ENCODE results near the gene NDUFV2.

NDUFV2 gene

GRCh38 chr18:9117980-9118841, 15.7 kb downstream of the NDUFV2 start:
- DNase-seq (ENCODE audit: low spot score): no peak

GRCh38 chr18:9120796-9121195, 18.3 kb downstream of the NDUFV2 start:
- DNase-seq (ENCODE audit: low spot score): no peak

- DNase-seq (ENCODE audit: low spot score): no peak
Measured at GRCh38 chr18:9123520-9123919, 21.0 kb downstream of the NDUFV2 start.

DNA sequence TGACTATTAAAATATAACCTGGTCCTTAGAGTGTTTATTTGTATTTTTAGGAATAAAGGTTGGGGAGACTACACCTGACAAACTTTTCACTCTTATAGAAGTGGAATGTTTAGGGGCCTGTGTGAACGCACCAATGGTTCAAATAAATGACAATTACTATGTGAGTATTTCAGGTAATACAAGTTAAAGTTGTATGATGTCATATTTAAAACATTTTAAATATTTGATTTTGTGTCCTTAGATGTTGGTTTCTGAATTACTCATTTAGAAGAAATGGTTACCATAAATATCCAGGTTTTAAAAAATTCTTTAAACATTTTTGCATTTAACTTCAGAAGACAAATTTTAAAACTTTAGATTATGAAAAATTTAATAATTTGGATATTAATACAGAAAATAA, 22.3 kb downstream of the NDUFV2 start:
- DNase-seq (ENCODE audit: low spot score): no peak

GRCh38 chr18:9126337-9126736, 23.8 kb downstream of the NDUFV2 start:
- DNase-seq (ENCODE audit: low spot score): no peak

DNA sequence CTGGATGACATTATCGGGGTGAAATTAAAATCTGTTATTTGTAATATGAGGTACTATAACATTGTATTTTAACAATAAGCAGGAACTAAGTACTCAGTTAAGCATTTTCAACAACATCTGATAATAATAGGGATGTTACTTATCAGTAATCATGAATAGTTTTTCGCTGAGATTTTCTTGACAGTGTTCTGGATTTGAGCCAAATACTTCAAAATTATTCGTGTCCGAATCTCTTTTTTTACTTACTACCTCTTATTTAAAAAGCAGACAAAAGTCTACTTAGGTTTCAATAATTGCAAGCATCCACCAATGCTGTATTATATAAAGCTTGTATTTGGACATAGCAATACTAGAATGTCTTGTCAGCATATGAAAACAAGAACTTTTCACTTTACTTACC, 27.7 kb downstream of the NDUFV2 start:
- DNase-seq (ENCODE audit: low spot score): no peak

DNA sequence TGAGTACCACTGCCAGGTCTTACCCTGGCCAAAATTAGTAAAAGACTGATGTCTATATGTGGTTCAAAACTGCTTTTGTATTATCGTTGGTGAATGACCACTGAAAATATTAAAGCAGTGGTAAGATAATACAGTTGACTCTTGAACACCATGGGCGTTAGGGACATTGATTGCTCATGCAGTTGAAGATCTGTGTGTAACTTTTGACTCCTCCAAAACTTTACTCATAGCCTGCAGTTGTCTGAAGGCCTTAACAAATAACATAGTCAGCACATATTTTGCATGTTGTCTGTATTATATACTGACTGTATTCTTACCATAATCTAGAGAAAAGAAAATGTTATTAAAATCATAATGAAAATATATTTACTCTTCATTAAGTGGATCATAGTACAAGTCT, 28.3 kb downstream of the NDUFV2 start:
- DNase-seq (ENCODE audit: low spot score): no peak

GRCh38 chr18:9132628-9133027, 30.1 kb downstream of the NDUFV2 start:
- DNase-seq (ENCODE audit: low spot score): no peak

DNA sequence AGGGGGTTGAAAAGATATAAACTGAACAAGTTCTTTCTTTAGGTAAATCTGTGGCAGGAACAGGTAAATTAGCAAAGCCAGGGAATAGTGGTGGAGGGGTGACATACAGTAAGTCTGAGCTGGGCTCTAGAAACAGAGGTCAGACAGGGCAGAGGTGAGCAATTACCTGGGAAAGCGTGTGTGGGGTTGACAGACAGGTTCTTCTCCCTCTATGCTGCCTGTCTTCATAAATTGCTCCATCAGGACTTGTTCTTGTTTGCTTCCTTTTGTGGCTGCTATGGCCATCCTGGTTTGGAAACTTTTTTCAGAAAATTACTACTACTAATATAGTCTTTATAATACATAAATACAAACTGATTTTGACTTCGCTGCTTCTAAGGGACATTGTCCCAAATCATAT, 30.7 kb downstream of the NDUFV2 start:
- no peak for DNase-seq (ENCODE audit: low spot score)

DNA sequence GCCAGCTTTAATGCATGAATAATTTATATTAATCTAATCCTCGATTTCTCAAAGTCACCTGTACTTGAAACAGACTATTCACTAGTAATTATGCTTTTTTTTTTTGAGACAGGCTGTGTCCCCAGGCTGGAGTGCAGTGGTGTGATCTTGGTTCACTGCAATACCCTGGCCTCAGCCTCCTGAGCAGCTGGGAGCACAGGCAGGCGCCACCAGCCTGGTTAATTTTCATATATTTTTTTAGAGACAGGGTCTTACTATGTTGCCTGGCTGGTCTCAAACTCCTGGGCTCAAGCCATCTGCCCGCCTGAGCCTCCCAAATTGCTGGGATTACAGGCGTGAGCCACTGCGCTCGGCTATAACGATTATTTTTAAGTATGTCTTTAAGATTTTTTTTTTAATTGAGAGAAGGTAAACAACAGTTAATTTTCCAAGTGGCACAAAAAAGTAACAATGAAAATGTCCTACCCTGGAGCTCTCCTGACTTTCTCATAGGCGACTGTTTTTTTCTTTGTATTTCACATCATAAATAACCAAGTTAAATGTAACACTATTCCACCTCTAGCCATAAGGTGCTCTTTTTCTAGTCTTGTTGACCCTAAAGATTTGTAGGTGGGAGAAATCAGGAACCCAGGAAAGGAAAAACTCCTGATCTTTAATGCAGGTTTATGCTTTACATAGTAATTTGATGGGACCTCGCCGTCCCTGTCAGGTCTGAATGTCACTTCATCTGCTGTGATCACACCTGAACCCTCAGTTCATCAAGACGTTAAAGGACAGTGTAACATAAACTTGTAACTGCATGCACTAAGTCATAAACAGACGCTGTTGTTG, 32.8 kb downstream of the NDUFV2 start:
- DNase-seq (ENCODE audit: low spot score): no peak

DNA sequence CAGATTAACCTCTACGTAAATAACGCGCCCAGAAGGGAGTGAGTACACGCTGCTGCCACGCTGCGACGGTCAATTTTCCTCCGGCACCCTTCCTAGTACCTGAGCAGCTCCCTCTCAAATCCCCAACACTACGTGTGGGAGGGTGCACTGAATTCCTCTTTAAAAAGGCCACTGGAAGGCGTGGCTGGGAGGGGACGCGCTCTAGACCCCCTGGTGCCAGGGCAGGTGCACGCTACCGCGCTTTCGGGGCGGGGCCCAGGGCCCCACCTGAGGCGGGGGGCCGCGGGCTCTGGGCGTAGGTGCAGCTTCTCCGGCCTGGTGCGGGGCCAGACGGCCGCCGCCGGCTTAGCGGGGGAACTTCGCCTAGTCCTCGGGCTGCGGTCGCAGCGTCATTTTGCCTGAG, 33.4 kb downstream of the NDUFV2 start:
- no peak for DNase-seq (ENCODE audit: low spot score)

DNA sequence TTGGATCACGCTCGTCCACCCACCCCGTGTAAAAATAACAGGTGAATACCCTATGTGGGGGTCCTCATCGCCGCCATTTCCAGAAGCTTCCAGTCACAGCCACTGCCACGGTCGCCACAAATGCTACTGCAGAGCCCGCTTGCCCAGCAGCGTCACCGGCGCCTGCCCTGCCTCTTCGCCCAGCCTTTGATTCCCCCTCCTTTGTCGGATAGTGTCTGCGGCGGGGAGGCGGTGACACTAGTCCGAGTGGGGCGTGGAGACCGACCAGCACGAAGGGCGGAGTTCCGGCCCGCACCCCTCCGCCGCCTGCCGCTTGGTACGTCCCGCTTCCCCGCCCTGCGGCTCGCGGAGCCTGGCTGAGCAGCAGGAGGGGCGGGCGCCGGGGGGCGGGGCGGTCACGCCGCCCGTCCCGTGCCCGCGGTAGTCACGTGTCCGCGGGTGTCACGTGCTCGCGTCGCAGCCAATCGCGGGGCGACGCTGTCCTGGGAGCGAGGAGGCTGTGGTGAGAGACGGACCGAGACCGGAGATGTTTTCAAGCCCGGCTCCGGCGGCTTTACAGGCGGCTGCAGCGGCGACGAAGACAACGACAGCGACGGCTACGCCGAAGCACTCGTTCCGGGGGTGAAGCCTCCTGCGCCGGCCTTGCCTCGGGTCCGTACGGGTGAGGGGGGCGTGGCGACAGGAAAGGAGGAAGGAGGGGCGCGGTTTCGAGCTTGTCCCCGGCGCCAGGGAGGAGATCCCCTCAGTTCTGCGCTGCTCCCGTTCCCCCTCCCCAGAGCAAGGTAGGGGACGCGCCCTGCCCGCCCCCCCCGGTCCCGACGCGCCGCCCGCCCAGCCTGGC, 34.0 kb downstream of the NDUFV2 start, which contains the start of gene ANKRD12:
Gene ANKRD12, plus strand, starts transcription at position 467 of the 841 bp plus-strand sequence. CDS start 45,652 bp downstream, outside the sequence.
- DNase-seq (ENCODE audit: low spot score): peak; percentile 98

GRCh38 chr18:9137168-9138066, 34.9 kb downstream of the NDUFV2 start:
- DNase-seq (ENCODE audit: low spot score): peak; percentile 76

DNA sequence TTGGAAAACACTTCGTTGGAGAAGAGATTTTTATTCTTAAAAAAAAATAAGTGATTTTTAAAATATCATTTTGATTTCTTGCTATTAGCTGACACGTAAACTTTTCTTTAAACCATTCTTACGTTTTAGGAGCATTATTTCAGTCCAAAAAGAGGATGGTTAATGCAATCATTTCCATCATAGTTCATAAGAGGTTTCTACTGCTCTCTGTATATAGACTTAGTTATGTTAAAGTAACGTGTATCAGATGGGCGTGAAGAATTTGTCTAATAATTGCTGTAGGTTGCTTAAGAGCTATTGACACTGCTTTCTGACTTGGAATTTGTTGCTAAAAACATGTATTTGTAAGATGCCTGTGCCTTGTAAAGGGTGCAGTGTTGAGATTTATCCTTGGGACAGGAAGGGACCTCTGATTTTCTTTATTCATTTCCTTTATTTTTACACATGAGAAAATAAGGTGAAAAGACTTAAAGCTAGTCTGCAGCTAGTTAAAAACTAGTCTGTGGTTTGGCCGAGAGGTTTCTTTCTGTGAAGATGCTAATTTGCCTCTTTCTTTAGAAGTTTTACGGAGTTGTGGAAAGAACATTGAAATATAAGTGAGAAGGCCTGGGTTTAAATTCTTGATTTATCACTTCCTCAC, 37.0 kb downstream of the NDUFV2 start:
- DNase-seq (ENCODE audit: low spot score): no peak

DNA sequence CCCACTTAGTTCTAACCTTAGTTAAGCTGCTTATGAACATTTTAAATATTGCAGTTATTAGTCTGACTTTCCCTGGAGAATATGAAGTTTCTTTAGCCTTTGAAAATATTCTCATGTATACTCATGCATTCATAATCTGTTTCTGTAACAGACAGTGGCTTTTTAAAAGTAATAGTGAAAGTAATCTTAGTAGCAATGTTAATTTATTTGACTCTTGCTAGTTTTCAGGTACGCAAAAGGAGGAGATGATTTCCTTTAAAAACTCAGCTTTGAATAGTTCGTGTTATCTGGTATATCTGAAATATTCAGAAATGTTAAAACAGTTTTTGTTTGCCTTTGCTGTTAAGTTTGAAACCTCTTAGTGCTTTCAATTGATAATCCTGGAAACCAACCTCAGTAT, 37.9 kb downstream of the NDUFV2 start:
- no peak for DNase-seq (ENCODE audit: low spot score)

DNA sequence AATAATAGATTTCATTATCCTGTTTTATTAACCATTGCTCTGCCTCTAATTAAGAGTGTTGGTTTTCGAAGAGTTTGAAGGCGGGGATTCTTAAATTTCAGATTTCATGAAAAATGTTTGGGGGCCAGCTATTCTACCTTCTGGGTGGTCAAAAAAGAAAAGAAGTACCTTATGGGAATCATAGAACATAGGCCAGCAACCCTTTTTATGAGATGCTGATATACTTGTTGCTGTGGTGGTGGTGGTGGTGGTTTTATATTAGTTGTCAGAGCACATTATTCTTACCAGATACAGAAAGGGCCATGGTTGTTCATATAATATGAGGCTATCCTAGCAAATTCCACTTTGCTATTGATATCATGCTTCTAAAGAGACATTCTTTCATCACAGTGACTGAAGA, 38.5 kb downstream of the NDUFV2 start:
- no peak for DNase-seq (ENCODE audit: low spot score)

DNA sequence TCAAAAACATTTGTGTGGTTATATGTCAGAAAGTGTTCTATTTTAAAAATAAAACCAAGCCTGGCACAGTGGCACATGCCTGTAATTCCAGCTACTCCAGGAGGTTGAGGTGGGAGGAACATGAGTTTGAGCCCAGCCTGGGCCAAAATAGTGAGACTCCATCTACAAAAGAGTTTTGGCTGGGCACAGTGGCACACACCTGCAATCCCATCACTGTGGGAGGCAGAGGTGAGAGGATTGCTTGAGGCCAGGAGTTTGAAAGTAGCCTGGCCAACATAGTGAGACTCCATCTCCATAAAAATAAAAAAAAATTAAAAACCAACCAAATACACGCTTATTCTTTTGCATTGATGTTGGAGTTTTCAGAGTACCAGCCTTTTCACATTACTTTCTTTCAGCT, 43.7 kb downstream of the NDUFV2 start:
- DNase-seq (ENCODE audit: low spot score): no peak

DNA sequence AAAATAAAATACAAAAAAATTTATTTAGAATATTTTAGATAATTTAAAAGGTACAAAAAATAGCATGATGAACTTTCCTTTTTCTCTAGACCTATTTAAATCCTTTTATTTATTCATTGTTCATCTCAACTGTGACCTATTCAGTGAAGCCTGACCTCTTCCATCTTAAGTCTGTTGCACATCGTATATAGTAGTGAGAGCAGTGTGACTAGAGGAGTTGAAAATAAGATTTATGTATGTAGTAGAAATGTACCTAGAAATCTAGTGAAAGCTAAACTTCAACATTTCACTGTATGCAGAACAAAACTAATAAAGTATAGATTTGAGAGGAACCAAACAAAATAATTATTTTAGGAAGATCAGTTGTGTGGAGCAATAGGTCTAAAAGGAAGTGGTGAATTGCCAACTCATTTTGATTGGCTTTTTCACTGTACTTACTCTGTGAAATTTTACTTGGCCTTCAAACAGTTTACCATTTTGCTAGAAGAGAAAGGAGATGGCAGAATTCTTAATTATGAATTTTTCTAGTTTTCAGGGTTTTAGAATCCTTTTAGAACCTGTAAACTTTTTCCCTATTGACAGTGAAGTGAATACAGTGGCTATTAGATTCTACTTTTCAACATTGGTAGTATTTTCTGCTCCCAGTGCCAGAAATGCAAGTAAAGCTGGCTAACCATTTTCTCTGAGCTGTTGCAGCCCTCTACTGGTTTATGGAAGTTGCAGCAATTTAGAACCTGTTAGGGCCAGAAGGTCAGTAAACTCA, 45.1 kb downstream of the NDUFV2 start:
- DNase-seq (ENCODE audit: low spot score): peak; percentile 59

GRCh38 chr18:9148203-9148552, 45.7 kb downstream of the NDUFV2 start:
- DNase-seq (ENCODE audit: low spot score): no peak

DNA sequence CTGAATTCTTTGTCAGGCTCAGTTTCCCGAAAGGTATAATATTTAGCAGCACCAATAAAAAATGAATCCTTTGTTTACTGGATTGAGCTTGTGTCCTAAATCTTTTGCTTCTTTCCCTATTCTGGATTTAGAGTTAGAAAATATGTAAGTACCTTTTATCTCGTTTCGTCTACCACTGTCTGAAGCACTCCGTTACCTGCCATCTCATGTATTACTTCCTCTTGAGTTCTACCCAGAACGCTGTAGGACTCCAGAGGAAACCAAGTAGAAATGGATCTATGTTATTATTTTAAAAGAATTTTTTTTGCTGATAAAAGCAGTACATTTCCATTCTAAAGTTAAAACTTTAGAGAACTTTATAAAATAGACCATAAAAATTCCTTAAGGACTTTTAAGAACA, 47.6 kb downstream of the NDUFV2 start:
- DNase-seq (ENCODE audit: low spot score): no peak
